ENCODE results near the gene IDH3A. TPM values are rescaled to one million over a fixed set of nuclear protein-coding genes. Genes with fewer than 3 reads are reported as not detected.

The IDH3A gene
- total RNA-seq, 1 experiment from 2014 or later, result 40.2 TPM

GRCh38 chr15:78129751-78130287 lies 19.3 kb upstream of the IDH3A start:
- peak overlapping the region in 2 of 3 experiments; percentile 74 to 75; a peak in 3 of 7 replicates for H3K27ac Mint-ChIP-seq
- Histone ChIP-seq H3K23me2 (ENCODE audit: insufficient read length, low read depth, low read length, poor library complexity, severe bottlenecking) (peaks cover 6% of the 10 kb centered on the region), H2BK12ac (ENCODE audit: insufficient read length, low read depth, low read length) (no peak overlapping the region), H2AFZ (ENCODE audit: low read length) (no peak overlapping the region), H2AK5ac (ENCODE audit: insufficient read length, low read length) (no peak overlapping the region), H3K9ac (ENCODE audit: extremely low read depth, insufficient read length, low read length) (no peak overlapping the region), H2BK5ac (ENCODE audit: insufficient read length, low read length) (no peak overlapping the region), H4K91ac (ENCODE audit: insufficient read length, low read depth, low read length) (no peak overlapping the region), H3K23ac (ENCODE audit: insufficient read length, low read depth, low read length) (no peak overlapping the region), H4K5ac (ENCODE audit: insufficient read length, low read depth, low read length) (no peak overlapping the region), H4K8ac (replicated peaks; ENCODE audit: insufficient read length, low read depth, low read length) (no peak overlapping the region), H3K79me1 (ENCODE audit: insufficient read depth, low read depth, low read length, poor library complexity, severe bottlenecking) (no peaks in the 10 kb centered on the region), H3K79me2 (ENCODE audit: insufficient read depth, low read length) (no peaks in the 10 kb centered on the region), H3K14ac (ENCODE audit: insufficient read depth, low read length) (no peak overlapping the region), H2BK15ac (ENCODE audit: low read depth, low read length) (no peak overlapping the region), H3K27ac (ENCODE audit: insufficient read length, low read depth, low read length) (no peak overlapping the region), H3K9me3 (ENCODE audit: control insufficient read depth, low read depth, low read length) (no peaks in the 10 kb centered on the region), H3K27me3 (ENCODE audit: insufficient read depth, low read length) (no peaks in the 10 kb centered on the region), H3K4ac (ENCODE audit: low read depth, low read length) (no peak overlapping the region), H2BK20ac (ENCODE audit: low read depth, low read length, poor library complexity, severe bottlenecking) (no peak overlapping the region), H2BK120ac (ENCODE audit: low read depth, low read length, poor library complexity, severe bottlenecking) (no peak overlapping the region), H3K4me1 (ENCODE audit: insufficient read depth, low read length) (peaks cover 3% of the 10 kb centered on the region; the same call in 1 of the 2 replicates), H4K20me1 (ENCODE audit: control insufficient read depth, insufficient read depth, insufficient read length) (no peaks in the 10 kb centered on the region), H3T11ph (ENCODE audit: low read length) (no peak overlapping the region), H3K56ac (ENCODE audit: insufficient read length, low read depth, low read length) (no peak overlapping the region), H3K4me2 (ENCODE audit: insufficient read depth, insufficient read length, low read length) (peak overlapping the region; percentile 59), H3K18ac (ENCODE audit: insufficient read length, low read depth, low read length) (no peak overlapping the region)
- DNase-seq, result no peak
- no peak for TF ChIP-seq CTCF (conservative IDR thresholded peaks at IDR 0.05)
- peaks cover 2% of the 10 kb centered on the region; the same call in 1 of the 2 replicates for H3K27me3 Mint-ChIP-seq (ENCODE audit: low read depth)
- peaks cover 0 to 3% (median 3%) of the 10 kb centered on the region in 3 experiments; a peak in 3 of 7 replicates for H3K36me3 Mint-ChIP-seq (ENCODE audit: insufficient read depth in 1 of 3, low read depth in 3 of 3)
- H3K4me3 Mint-ChIP-seq, result peak overlapping the region; percentile 80 to 91
- H3K4me1 Mint-ChIP-seq, result peaks cover 22 to 27% of the 10 kb centered on the region in 2 experiments
- no CpG with 5 or more reads among the region's 5 CpGs for WGBS (ENCODE audit: extremely low coverage, insufficient read length, low lambda C conversion rate)
- H3K9me3 Mint-ChIP-seq, result no peaks in the 10 kb centered on the region; a peak in 1 of 5 replicates
